H1 (cell line): ENCODE measurements around the gene KRCC1. TPM values are rescaled to one million over a fixed set of nuclear protein-coding genes. Genes with fewer than 3 reads are reported as not detected.
A peak's percentile ranks its signal among the peaks of the same experiment; 100 is the strongest.

Experiments
- CTCF ChIA-PET: fragments of 300-600 bp; sonication (Branson Sonifier 250); formaldehyde crosslinking; loops from one replicate; lab custom pipeline; 2021; ENCODE audit not compliant: partially characterized antibody; lab: Charles Lee
- POLR2A ChIA-PET: fragments of 300-600 bp; sonication (Branson Sonifier 250); formaldehyde crosslinking; loops from one replicate; lab custom pipeline; 2021; ENCODE audit warnings: inconsistent platforms; ENCODE audit not compliant: partially characterized antibody; lab: Charles Lee
- DNase-seq, 2 experiments: peaks; one replicate each; pipeline versions ENCODE4 v3.0.0 to v3.0.0-alpha.2; 2010 to 2022; ENCODE audit warnings: low spot score in 2 of 2, low read depth in 1 of 2, mixed read lengths in 1 of 2
- FAIRE-seq: peaks from 2 replicates; lab custom pipeline; 2011; peaks lifted over from hg19 to GRCh38; lab: Jason Lieb, UNC
- H2AFZ ChIP-seq: 2 replicates; pipeline ENCODE4 v1.8.1; 2012; ENCODE audit warnings: low read length, inconsistent platforms
- H2AK5ac ChIP-seq: 2 replicates; pipeline ENCODE4 v1.6.1; 2013; ENCODE audit warnings: low read depth, low read length
- H2BK120ac ChIP-seq: replicated peaks from 2 replicates; pipeline ENCODE3; 2013; ENCODE audit warnings: low read depth, low read length, inconsistent platforms
- H2BK12ac ChIP-seq: 2 replicates; pipeline ENCODE4 v1.6.1; 2013; ENCODE audit warnings: low read depth, low read length
- H2BK15ac ChIP-seq: 2 replicates; pipeline ENCODE4 v1.6.1; 2013; ENCODE audit warnings: low read length
- H2BK20ac ChIP-seq: 2 replicates; pipeline ENCODE4 v1.6.1; 2013; ENCODE audit warnings: low read length
- H2BK5ac ChIP-seq: 2 replicates; pipeline ENCODE4 v1.6.1; 2013; ENCODE audit warnings: low read depth, low read length
- H3K14ac ChIP-seq: 2 replicates; pipeline ENCODE4 v1.6.1; 2013; ENCODE audit warnings: inconsistent platforms; ENCODE audit not compliant: insufficient read length
- H3K18ac ChIP-seq: 2 replicates; pipeline ENCODE4 v1.6.1; 2013; ENCODE audit warnings: low read length; ENCODE audit errors: extremely low read depth
- H3K23ac ChIP-seq: 2 replicates; pipeline ENCODE4 v1.6.1; 2013; ENCODE audit warnings: inconsistent platforms; ENCODE audit not compliant: insufficient read length
- H3K23me2 ChIP-seq: 2 replicates; pipeline ENCODE4 v1.6.1; 2013; ENCODE audit warnings: low read depth, low read length
- H3K27ac ChIP-seq: 2 replicates; pipeline ENCODE4 v1.6.1; 2011; ENCODE audit warnings: low read depth, low read length, inconsistent platforms
- H3K27me3 ChIP-seq, 4 experiments: replicated peaks in 1 of 4; 1 replicate in 1 of 4; 2 replicates in 3 of 4; pipeline versions ENCODE4 v1.6.1 to v1.8.1; 2011 to 2013; ENCODE audit warnings: low read length in 3 of 4, mild to moderate bottlenecking in 3 of 4, inconsistent platforms in 2 of 4, mixed read lengths in 2 of 4, moderate library complexity in 1 of 4; ENCODE audit not compliant: control insufficient read depth in 3 of 4, insufficient read depth in 3 of 4; ENCODE audit errors: extremely low read depth in 1 of 4
- H3K36me3 ChIP-seq, 4 experiments: 2 replicates each; pipeline versions ENCODE4 v1.6.1 to v1.8.1; 2011 to 2013; ENCODE audit warnings: mild to moderate bottlenecking in 4 of 4, low read length in 3 of 4, moderate library complexity in 2 of 4, control low read depth in 1 of 4, inconsistent platforms in 1 of 4; ENCODE audit not compliant: insufficient read depth in 4 of 4, control insufficient read depth in 2 of 4
- H3K4ac ChIP-seq: replicated peaks from 2 replicates; pipeline ENCODE3; 2013; ENCODE audit warnings: low read length, low read depth, mixed read lengths, inconsistent platforms; ENCODE audit not compliant: insufficient read length
- H3K4me1 ChIP-seq, 4 experiments: replicated peaks in 1 of 4; 1 replicate in 1 of 4; 2 replicates in 3 of 4; pipeline versions ENCODE4 v1.6.1 to v1.8.1; 2011 to 2013; ENCODE audit warnings: low read length in 3 of 4, inconsistent platforms in 2 of 4, mixed read lengths in 1 of 4; ENCODE audit not compliant: insufficient read depth in 4 of 4, control insufficient read depth in 3 of 4
- H3K4me2 ChIP-seq, 2 experiments: 2 replicates each; pipeline versions ENCODE4 v1.6.1 to v1.8.1; 2011 to 2013; ENCODE audit warnings: low read depth in 2 of 2, low read length in 2 of 2, control low read depth in 1 of 2, inconsistent platforms in 1 of 2, mild to moderate bottlenecking in 1 of 2; ENCODE audit not compliant: insufficient read depth in 1 of 2
- H3K4me3 ChIP-seq, 4 experiments: fragments of 200-600, 300-600 bp in 1 of 4; sonication (generic), shearing (Covaris generic), sonication (Bioruptor Twin) in 1 of 4; 2 replicates each; pipeline versions ENCODE4 v1.5.1 to v1.8.1; 2011 to 2016; ENCODE audit warnings: low read length in 4 of 4, low read depth in 3 of 4, control low read depth in 2 of 4, inconsistent platforms in 2 of 4, mild to moderate bottlenecking in 2 of 4, mixed read lengths in 1 of 4, moderate library complexity in 1 of 4; ENCODE audit not compliant: insufficient read depth in 2 of 4; ENCODE audit errors: extremely low read depth in 1 of 4
- H3K56ac ChIP-seq: replicated peaks from 2 replicates; pipeline ENCODE3; 2013; ENCODE audit warnings: low read depth, mild to moderate bottlenecking, mixed read lengths, low read length, inconsistent platforms; ENCODE audit not compliant: insufficient read length
- H3K79me1 ChIP-seq: 2 replicates; pipeline ENCODE4 v1.6.1; 2013; ENCODE audit warnings: low read depth, low read length, control low read depth
- H3K79me2 ChIP-seq, 2 experiments: 2 replicates each; pipeline versions ENCODE4 v1.6.1 to v1.8.1; 2012 to 2013; ENCODE audit warnings: low read length in 2 of 2, mild to moderate bottlenecking in 2 of 2, inconsistent platforms in 1 of 2; ENCODE audit not compliant: insufficient read depth in 2 of 2, control insufficient read depth in 1 of 2
- H3K9ac ChIP-seq, 4 experiments: replicated peaks in 1 of 4; 1 replicate in 1 of 4; 2 replicates in 3 of 4; pipeline versions ENCODE4 v1.6.1 to v1.8.1; 2011 to 2013; ENCODE audit warnings: low read depth in 3 of 4, low read length in 3 of 4, control low read depth in 2 of 4, mild to moderate bottlenecking in 2 of 4, moderate library complexity in 2 of 4, inconsistent platforms in 1 of 4; ENCODE audit errors: extremely low read depth in 1 of 4
- H3K9me3 ChIP-seq, 2 experiments: 2 replicates each; pipeline versions ENCODE4 v1.6.1 to v1.8.1; 2012 to 2013; ENCODE audit warnings: mild to moderate bottlenecking in 2 of 2, moderate library complexity in 2 of 2, control low read depth in 1 of 2, inconsistent platforms in 1 of 2, low read depth in 1 of 2, low read length in 1 of 2, mixed read lengths in 1 of 2; ENCODE audit not compliant: insufficient read depth in 2 of 2
- H4K20me1 ChIP-seq, 2 experiments: replicated peaks in 1 of 2; 2 replicates each; pipeline versions ENCODE3 to v1.8.1; 2011 to 2013; ENCODE audit warnings: inconsistent platforms in 2 of 2, low read length in 2 of 2, mild to moderate bottlenecking in 1 of 2; ENCODE audit not compliant: insufficient read depth in 2 of 2, control insufficient read depth in 1 of 2
- H4K5ac ChIP-seq: 2 replicates; pipeline ENCODE4 v1.6.1; 2013; ENCODE audit warnings: low read length, low read depth, mixed read lengths, inconsistent platforms; ENCODE audit not compliant: insufficient read length
- H4K8ac ChIP-seq: 2 replicates; pipeline ENCODE4 v1.8.0; 2013; ENCODE audit warnings: mild to moderate bottlenecking, moderate library complexity, low read length, inconsistent platforms; ENCODE audit not compliant: insufficient read depth; ENCODE audit errors: extremely low read depth
- H4K91ac ChIP-seq: replicated peaks from 2 replicates; pipeline ENCODE3; 2013; ENCODE audit warnings: low read length, mixed read lengths, inconsistent platforms; ENCODE audit not compliant: insufficient read length
- BRCA1 ChIP-seq: IDR thresholded peaks from 2 replicates; pipeline ENCODE4 v1.6.1; 2012; ENCODE audit warnings: low read depth, low read length, improper control_type of control experiment
- JUN ChIP-seq: IDR thresholded peaks from 2 replicates; pipeline ENCODE4 v1.6.1; 2011; ENCODE audit warnings: low read depth, mild to moderate bottlenecking, improper control_type of control experiment, low read length
- KDM5A ChIP-seq: fragments of 200-600 bp; IDR thresholded peaks from 2 replicates; pipeline ENCODE4 v1.7.1; 2012; ENCODE audit warnings: mild to moderate bottlenecking, low read length, inconsistent platforms, mixed read lengths
- PHF8 ChIP-seq: fragments of 200-600 bp; sonication (generic); conservative IDR thresholded peaks from 2 replicates; pipeline ENCODE4 v1.7.1; 2012; ENCODE audit warnings: low read depth, mild to moderate bottlenecking, inconsistent platforms, low read length, moderate library complexity
- RNF2 ChIP-seq: fragments of 200-900, 300-1000 bp; sonication (generic); IDR thresholded peaks from 2 replicates; pipeline ENCODE4 v1.7.1; 2016; ENCODE audit warnings: borderline replicate concordance, low read depth, mild to moderate bottlenecking, antibody characterized with exemption, low read length; ENCODE audit not compliant: poor library complexity, severe bottlenecking; ENCODE audit errors: missing control alignments
- SRF ChIP-seq: IDR thresholded peaks from 2 replicates; pipeline ENCODE4 v1.6.1; 2011; ENCODE audit warnings: mild to moderate bottlenecking, low read depth, low read length, moderate library complexity
- TAF1 ChIP-seq: IDR thresholded peaks from 2 replicates; pipeline ENCODE4 v1.6.1; 2011; ENCODE audit warnings: mild to moderate bottlenecking, low read depth, low read length
- YY1 ChIP-seq: IDR thresholded peaks from 2 replicates; pipeline ENCODE4 v1.6.1; 2011; ENCODE audit warnings: low read depth, mild to moderate bottlenecking, low read length
- WGBS, 2 experiments: shearing (Covaris generic) in 1 of 2; methylation state at CpG; one replicate each; pipeline versions ENCODE4 v1.1.6 to v1.1.7; 2013 to 2015; ENCODE audit warnings: low lambda C conversion rate in 2 of 2, mixed read lengths in 2 of 2, inconsistent platforms in 1 of 2, low coverage in 1 of 2, missing lambda C conversion rate in 1 of 2; ENCODE audit not compliant: insufficient replicate concordance in 2 of 2, insufficient coverage in 1 of 2, insufficient read length in 1 of 2; ENCODE audit errors: extremely low coverage in 1 of 2, missing lambda C conversion rate in 1 of 2; 5-methylcytosine and 5-hydroxymethylcytosine counted together
- long read RNA-seq, 2 experiments: library from RNA in 1 of 2; library from capped mRNA in 1 of 2; stranded (forward); transcript quantifications; one replicate each; pipeline ENCODE4 v2.0.0, GENCODE V29; 2021; ENCODE audit warnings: inconsistent platforms in 1 of 2
- polyA minus RNA-seq, 3 experiments: library from RNA; depleted of rRNA, polyadenylated mRNA; stranded (reverse); fragments of >200 nt; gene quantifications; 1 replicate in 2 of 3; 2 replicates in 1 of 3; pipeline ENCODE4 v1.2.3, GENCODE V29; 2011
- polyA plus RNA-seq, 7 experiments: library from polyadenylated mRNA; depleted of rRNA in 3 of 7; stranded (reverse) in 5 of 7; unstranded in 2 of 7; fragments of >200 nt in 5 of 7; fragments of 200-250 nt in 2 of 7; gene quantifications; 1 replicate in 5 of 7; 2 replicates in 1 of 7; 4 replicates in 1 of 7; pipeline versions ENCODE4 v1.2.1 to v1.2.3, GENCODE V29; 2011 to 2013; ENCODE audit warnings: missing spikeins in 2 of 7, mixed read lengths in 2 of 7
- total RNA-seq: library from RNA; stranded (reverse); fragmentation: NEBNext Ultra II Directional; extraction: Animal tissue kit (Norgen Biotek cat#: 25700); gene quantifications from 2 replicates; pipeline ENCODE4 v1.2.1, GENCODE V29; 2021

KRCC1 gene
- 7.7 and 8.5 TPM in 2 replicates for total RNA-seq
- polyA plus RNA-seq (2011; rRNA removed): 2.1 and 5.1 TPM in 2 replicates
- 7.4 TPM for polyA plus RNA-seq (2011; cell fraction: cytosol; rRNA removed)
- 2.0 TPM for polyA plus RNA-seq (2011; cell fraction: nucleus; rRNA removed)
- polyA plus RNA-seq (2012, experiment 1 of 2): 4.8 to 8.9 TPM (median 5.4 TPM) in 4 replicates
- 1.7 TPM for polyA plus RNA-seq (2012, experiment 2 of 2)
- 10.3 TPM for polyA plus RNA-seq (2013, experiment 1 of 2)
- 10.8 TPM for polyA plus RNA-seq (2013, experiment 2 of 2)
- polyA minus RNA-seq (2011; rRNA and poly(A)+ RNA removed): 2.2 and 2.9 TPM in 2 replicates
- polyA minus RNA-seq (2011; cell fraction: cytosol; rRNA and poly(A)+ RNA removed): 2.7 TPM
- 4.7 TPM for polyA minus RNA-seq (2011; cell fraction: nucleus; rRNA and poly(A)+ RNA removed)
- long read RNA-seq, experiment 1, partial matches to known transcripts: 0 of 10 reads
- long read RNA-seq, experiment 1, other reads (novel, unspliced or antisense): 8 of 10 reads
- long read RNA-seq, experiment 2, transcript KRCC1-201 (4 exons, 1,753 nt): major isoform, 9 of 9 reads
- long read RNA-seq, experiment 2, partial matches to known transcripts: 0 of 9 reads
- long read RNA-seq, experiment 2, other reads (novel, unspliced or antisense): 0 of 9 reads

DNA sequence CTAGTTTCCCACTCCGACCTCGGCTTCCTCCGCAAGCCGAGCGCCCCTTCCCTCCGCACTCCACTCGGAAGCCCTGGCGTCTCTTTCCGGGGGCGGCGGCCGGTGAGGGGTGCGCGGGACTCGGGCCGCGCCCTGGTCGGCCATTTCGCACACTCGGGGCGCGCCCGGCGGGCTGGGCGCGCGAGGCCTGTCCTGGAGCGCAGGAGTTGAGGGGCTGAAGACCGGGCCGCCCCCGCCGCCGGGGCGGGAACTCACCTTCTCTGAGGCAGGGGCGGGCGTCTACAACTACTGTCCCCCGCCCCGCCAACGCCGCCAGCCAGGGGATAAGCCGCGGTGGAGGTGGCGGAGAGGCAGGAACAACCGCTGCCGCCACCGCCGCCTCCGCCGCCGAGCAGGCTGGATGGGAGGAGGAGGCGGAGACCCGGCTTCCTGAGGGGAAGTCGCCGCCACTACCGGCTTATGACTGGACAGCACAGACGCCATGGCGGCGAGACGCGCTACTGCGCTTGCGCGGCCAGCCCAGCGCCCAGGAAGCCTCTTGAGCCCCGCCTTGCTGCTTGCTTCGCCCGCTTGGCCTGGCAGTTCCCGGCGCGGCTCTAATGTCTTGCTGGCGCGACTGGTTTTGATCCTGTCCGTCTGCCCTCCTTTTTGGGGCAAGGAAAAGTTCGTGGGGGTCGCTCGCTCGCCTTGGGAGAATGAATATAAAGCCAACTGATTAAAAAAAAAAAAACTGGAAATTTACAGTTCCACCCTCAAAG lies at the start of gene KRCC1:
Gene KRCC1, minus strand, starts transcription at position 413 of the 758 bp plus-strand sequence. CDS start 27,220 bp downstream, outside the sequence.
- Histone ChIP-seq H4K91ac (peak within 1 kb of the TSS; percentile 17), H2BK15ac (peak within 1 kb of the TSS; percentile 61; the same call in 1 of the 2 replicates), H2BK120ac (no peak within 1 kb of the TSS), H3K36me3 (peaks cover 0 to 12% (median 0%) of the 10 kb centered on the region in 4 experiments; a peak in 1 of 8 replicates), H2AK5ac (no peak within 1 kb of the TSS; the same call in 1 of the 2 replicates), H3K4ac (no peak within 1 kb of the TSS), H3K23ac (no peak within 1 kb of the TSS), H2BK20ac (no peak within 1 kb of the TSS), H3K79me1 (0 out of 2 replicates have a peak, but pooled peaks cover 3% of the 10 kb centered on the region), H3K18ac (peak within 1 kb of the TSS; percentile 82), H2BK5ac (peak within 1 kb of the TSS; percentile 25; the same call in 1 of the 2 replicates), H3K27ac (peak within 1 kb of the TSS; percentile 84), H3K23me2 (no peaks in the 10 kb centered on the region; the same call in 1 of the 2 replicates), H3K9me3 (no peaks in the 10 kb centered on the region), H2AFZ (peak within 1 kb of the TSS; percentile 62; the same call in 1 of the 2 replicates), H3K79me2 (peaks cover 4 to 24% of the 10 kb centered on the region in 2 experiments; a peak in 3 of 4 replicates), H4K8ac (peak within 1 kb of the TSS; percentile 97), H3K4me1 (peaks cover 0 to 9% (median 4%) of the 10 kb centered on the region in 4 experiments; a peak in 5 of 7 replicates), H4K5ac (peak within 1 kb of the TSS; percentile 55), H3K9ac (peak within 1 kb of the TSS; percentile 71 to 92 (median 86)), H3K27me3 (no peaks in the 10 kb centered on the region), H3K4me3 (peak within 1 kb of the TSS; percentile 88 to 99 (median 93)), H3K4me2 (peak within 1 kb of the TSS; percentile 72 to 84), H3K56ac (peak within 1 kb of the TSS; percentile 80), H4K20me1 (peaks cover 0 to 6% of the 10 kb centered on the region in 2 experiments), H2BK12ac (no peak within 1 kb of the TSS), H3K14ac (no peak within 1 kb of the TSS)
- 1% methylated on average over 64 of the region's 77 CpGs; no CpG with 5 or more reads in 1 of the 2 experiments for WGBS, 2 experiments
- DNase-seq (peak; percentile 93), FAIRE-seq (no peak)
- ChIA-PET CTCF (interaction anchor here (1.2 to 1.6 kb wide), 4 partner anchors 10 to 136 kb away, joined by 3 to 4 read pairs (median 4); no protein-coding TSS in a partner anchor), POLR2A (interaction anchor here (0.9 to 2.4 kb wide), 9 partner anchors 14 to 118 kb away, joined by 3 to 26 read pairs (median 4); partner anchors contain the start of gene RNU2-63P)
- TF ChIP-seq BRCA1 (no peak), RNF2 (no peak), PHF8 (peak; percentile 90), SRF (no peak), TAF1 (peak; percentile 76; the same call in 1 of the 2 replicates), JUN (no peak), YY1 (peak; percentile 88), KDM5A (no peak)
